Measurements from ENCODE around the gene CEP131. TPM values are rescaled to one million over a fixed set of nuclear protein-coding genes. Genes with fewer than 3 reads are reported as not detected.

The CEP131 gene
- polyA plus RNA-seq, 2 of the 4 experiments (the other 2 are of a cell fraction): 3.3 to 11.5 TPM

GRCh38 chr17:81152288-81152828 is 70.4 kb downstream of the CEP131 start:
- no peak for FAIRE-seq
- TF ChIP-seq HOXB5 (CRISPR knock-in tag; IDR thresholded peaks at IDR 0.05): no peak
- no peak for TF ChIP-seq ZNF302 (CRISPR knock-in tag; IDR thresholded peaks at IDR 0.05)
- no peak for TF ChIP-seq POLR2AphosphoS2 (conservative IDR thresholded peaks at IDR 0.05; ENCODE audit: low read length)
- no peaks in the 10 kb centered on the region for H3K9me3 ChIP-seq
- ChIA-PET POLR2A (no interaction called here), CTCF (interaction anchor here (0.9 to 11.4 kb wide), 6 partner anchors 9 to 69 kb away, joined by 3 to 121 read pairs (median 4); no protein-coding TSS in a partner anchor)
- no peak for ATAC-seq
- DNase-seq (ENCODE audit: low read depth in 1 of 2, low spot score in 1 of 2): no peak
- 62% methylated on average over 8 of the region's 8 CpGs for WGBS (ENCODE audit: missing lambda C conversion rate)
- H3K4me3 ChIP-seq: no peak overlapping the region
- no peak overlapping the region for H3K27ac ChIP-seq
- no peak overlapping the region for H3K4me2 ChIP-seq
- H3K4me1 ChIP-seq: no peaks in the 10 kb centered on the region

- FAIRE-seq: no peak
- no peak overlapping the region for H3K4me3 ChIP-seq
- WGBS (ENCODE audit: missing lambda C conversion rate): 83% methylated on average over 12 of the region's 13 CpGs
- no peaks in the 10 kb centered on the region for H3K9me3 ChIP-seq
- no peak overlapping the region for H3K27ac ChIP-seq
- ChIA-PET POLR2A (no interaction called here), CTCF (interaction anchor here (3.6 to 11.4 kb wide), 2 partner anchors 8 to 49 kb away, joined by 24 to 121 read pairs; no protein-coding TSS in a partner anchor)
- no peaks in the 10 kb centered on the region for H3K4me1 ChIP-seq
- no peak for DNase-seq (ENCODE audit: low read depth in 1 of 2, low spot score in 1 of 2)
- TF ChIP-seq HOXA7 (CRISPR knock-in tag; IDR thresholded peaks at IDR 0.05): no peak
- TF ChIP-seq CHD2 (IDR thresholded peaks at IDR 0.05; ENCODE audit: low read length, partially characterized antibody): no peak
- no peak for TF ChIP-seq HDAC2 (IDR thresholded peaks at IDR 0.05)
- no peak for TF ChIP-seq CTCF (IDR thresholded peaks at IDR 0.05)
- TF ChIP-seq EHMT2 (IDR thresholded peaks at IDR 0.05; ENCODE audit: low read depth): no peak
- no peak for TF ChIP-seq MYC (IDR thresholded peaks at IDR 0.05; ENCODE audit: borderline replicate concordance, low read length)
- no peak for TF ChIP-seq NFE2L2 (conservative IDR thresholded peaks at IDR 0.05; ENCODE audit: low read length)
- no peak for TF ChIP-seq HMGXB4 (CRISPR knock-in tag; IDR thresholded peaks at IDR 0.05; ENCODE audit: borderline replicate concordance)
- H3K4me2 ChIP-seq: no peak overlapping the region
- no peak for ATAC-seq
Measured at GRCh38 chr17:81151278-81151677, 71.5 kb downstream of the CEP131 start.

GRCh38 chr17:81150377-81151077 is 72.2 kb downstream of the CEP131 start:
- POLR2A ChIA-PET: no interaction called here
- FAIRE-seq (no peak), DNase-seq (ENCODE audit: low read depth in 1 of 2, low spot score in 1 of 2) (no peak), ATAC-seq (peak; percentile 37 to 46; a peak in 4 of 6 replicates)
- Histone ChIP-seq H3K4me3 (no peak overlapping the region), H3K27ac (no peak overlapping the region), H3K9me3 (no peaks in the 10 kb centered on the region), H3K4me1 (no peaks in the 10 kb centered on the region), H3K4me2 (no peak overlapping the region)
- TF ChIP-seq JUN (IDR thresholded peaks at IDR 0.05): no peak
- TF ChIP-seq TFCP2L1 (CRISPR knock-in tag; IDR thresholded peaks at IDR 0.05): no peak
- no peak for TF ChIP-seq ZSCAN20 (CRISPR knock-in tag; IDR thresholded peaks at IDR 0.05)
- TF ChIP-seq NFE2L2 (conservative IDR thresholded peaks at IDR 0.05; ENCODE audit: low read length): no peak
- TF ChIP-seq HOXB5 (CRISPR knock-in tag; IDR thresholded peaks at IDR 0.05): no peak
- TF ChIP-seq POLR2AphosphoS2 (conservative IDR thresholded peaks at IDR 0.05; ENCODE audit: low read length): no peak
- TF ChIP-seq EHF (CRISPR knock-in tag; IDR thresholded peaks at IDR 0.05): no peak
- TF ChIP-seq HES2 (IDR thresholded peaks at IDR 0.05): no peak
- TF ChIP-seq HMGXB4 (CRISPR knock-in tag; IDR thresholded peaks at IDR 0.05; ENCODE audit: borderline replicate concordance): no peak
- TF ChIP-seq RNF2 (IDR thresholded peaks at IDR 0.05; ENCODE audit: borderline replicate concordance, low read depth): no peak
- no peak for TF ChIP-seq EHMT2 (IDR thresholded peaks at IDR 0.05; ENCODE audit: low read depth)
- no peak for TF ChIP-seq HDAC2 (IDR thresholded peaks at IDR 0.05)
- no peak for TF ChIP-seq PBX3 (IDR thresholded peaks at IDR 0.05)
- no peak for TF ChIP-seq KDM5A (IDR thresholded peaks at IDR 0.05)
- CTCF ChIA-PET: interaction anchor here (1.1 to 11.5 kb wide), 4 partner anchors 7 to 92 kb away, joined by 3 to 175 read pairs (median 62); no protein-coding TSS in a partner anchor
- 49% methylated on average over 13 of the region's 14 CpGs for WGBS (ENCODE audit: missing lambda C conversion rate)

Data from A549 (cell line).